NCI-H2171 (cell line): Measurements from ENCODE around the gene ICOSLG.
"Not testable (repeated sequence)": the region's sequence is repeated elsewhere in the genome, so short reads cannot be mapped to it uniquely, and the experiment has no call there.

Source experiments
- DNase-seq: peaks from one replicate; lab custom pipeline; 2025; lab: John Stamatoyannopoulos, UW

Gene ICOSLG

GRCh38 chr21:44225605-44226004 lies 15.1 kb downstream of the ICOSLG start:
- not testable (repeated sequence) for DNase-seq

- DNase-seq: not testable (repeated sequence)
Measured at GRCh38 chr21:44223334-44223733, 17.4 kb downstream of the ICOSLG start.

GRCh38 chr21:44220674-44221073 lies 20.1 kb downstream of the ICOSLG start:
- not testable (repeated sequence) for DNase-seq

- DNase-seq: not testable (repeated sequence)
Measured at GRCh38 chr21:44218461-44218860, 22.3 kb downstream of the ICOSLG start.

GRCh38 chr21:44211978-44212377 lies 28.8 kb downstream of the ICOSLG start:
- DNase-seq: not testable (repeated sequence)

- not testable (repeated sequence) for DNase-seq
Measured at GRCh38 chr21:44211574-44211973, 29.2 kb downstream of the ICOSLG start.

GRCh38 chr21:44207860-44208646 lies 32.7 kb downstream of the ICOSLG start:
- DNase-seq: not testable (repeated sequence)

- DNase-seq: not testable (repeated sequence)
Measured at GRCh38 chr21:44206698-44207676, 33.8 kb downstream of the ICOSLG start.

GRCh38 chr21:44206187-44206586 lies 34.6 kb downstream of the ICOSLG start:
- not testable (repeated sequence) for DNase-seq

- not testable (repeated sequence) for DNase-seq
Measured at GRCh38 chr21:44202590-44203299, 38.0 kb downstream of the ICOSLG start.

GRCh38 chr21:44199997-44200396 lies 40.7 kb downstream of the ICOSLG start:
- DNase-seq: not testable (repeated sequence)

GRCh38 chr21:44199448-44199847 lies 41.3 kb downstream of the ICOSLG start:
- DNase-seq: no peak

- DNase-seq: not testable (repeated sequence)
Measured at GRCh38 chr21:44197156-44197516, 43.6 kb downstream of the ICOSLG start.

- not testable (repeated sequence) for DNase-seq
Measured at GRCh38 chr21:44196212-44197155, 44.3 kb downstream of the ICOSLG start.

GRCh38 chr21:44194888-44195287 lies 45.9 kb downstream of the ICOSLG start:
- not testable (repeated sequence) for DNase-seq

- DNase-seq: not testable (repeated sequence)
Measured at GRCh38 chr21:44194451-44194850, 46.3 kb downstream of the ICOSLG start.

GRCh38 chr21:44193108-44193507 lies 47.6 kb downstream of the ICOSLG start:
- DNase-seq: not testable (repeated sequence)

GRCh38 chr21:44190349-44191271 lies 50.1 kb downstream of the ICOSLG start:
- DNase-seq: not testable (repeated sequence)

GRCh38 chr21:44184862-44185261 lies 55.9 kb downstream of the ICOSLG start:
- not testable (repeated sequence) for DNase-seq

GRCh38 chr21:44182202-44182601 lies 58.5 kb downstream of the ICOSLG start:
- not testable (repeated sequence) for DNase-seq
